GM23338 (cell line): ENCODE measurements around the gene SV2C. TPM values are rescaled to one million over a fixed set of nuclear protein-coding genes. Genes with fewer than 3 reads are reported as not detected.

Experiments used
- ATAC-seq: fragments of 200-7000 bp; cut with Tn5 transposase; 3 replicates; pipeline ENCODE4 v1.9.1; 2020
- DNase-seq: peaks from one replicate; pipeline ENCODE4 v3.0.0-alpha.2; 2015; ENCODE audit warnings: low spot score
- H2AFZ ChIP-seq: fragments of 200-600 bp; sonication (generic); 2 replicates; pipeline ENCODE4 v1.8.0; 2016; ENCODE audit warnings: antibody characterized with exemption, mild to moderate bottlenecking, moderate library complexity
- H3F3A ChIP-seq: fragments of 200-600 bp; sonication (generic); replicated peaks from 2 replicates; pipeline ENCODE4 v1.8.0; 2017; ENCODE audit warnings: antibody characterized with exemption, mixed run types, low read depth
- H3K27ac ChIP-seq: fragments of 200-600 bp; sonication (generic); 2 replicates; pipeline ENCODE4 v1.6.1; 2016; ENCODE audit warnings: low read depth
- H3K27me3 ChIP-seq: fragments of 200-600 bp; sonication (generic); 2 replicates; pipeline ENCODE4 v1.8.0; 2016; ENCODE audit warnings: mild to moderate bottlenecking, mixed run types, moderate library complexity; ENCODE audit not compliant: insufficient read depth
- H3K36me3 ChIP-seq: fragments of 200-600 bp; sonication (generic); 2 replicates; pipeline ENCODE4 v1.8.0; 2016; ENCODE audit warnings: mild to moderate bottlenecking; ENCODE audit not compliant: insufficient read depth
- H3K4me1 ChIP-seq: fragments of 200-600 bp; sonication (generic); 2 replicates; pipeline ENCODE4 v1.8.0; 2016; ENCODE audit warnings: mild to moderate bottlenecking, moderate library complexity; ENCODE audit not compliant: insufficient read depth
- H3K4me2 ChIP-seq: fragments of 200-600 bp; sonication (generic); 2 replicates; pipeline ENCODE4 v1.7.1; 2017; ENCODE audit warnings: mixed run types
- H3K4me3 ChIP-seq: fragments of 200-600 bp; sonication (generic); 2 replicates; pipeline ENCODE4 v1.6.1; 2016; ENCODE audit warnings: mixed run types
- H3K79me2 ChIP-seq: fragments of 200-600 bp; sonication (generic); replicated peaks from 2 replicates; pipeline ENCODE4 v1.8.0; 2017; ENCODE audit warnings: mild to moderate bottlenecking; ENCODE audit not compliant: insufficient read depth
- H3K9me2 ChIP-seq: fragments of 200-600 bp; sonication (generic); 2 replicates; pipeline ENCODE4 v1.8.0; 2017; ENCODE audit not compliant: insufficient read depth
- H4K20me1 ChIP-seq: fragments of 200-600 bp; sonication (generic); replicated peaks from 2 replicates; pipeline ENCODE4 v1.8.0; 2017; ENCODE audit warnings: mild to moderate bottlenecking; ENCODE audit not compliant: insufficient read depth
- H3K27ac Mint-ChIP-seq: 2 replicates; pipeline ENCODE4 v1.8.0; 2020; ENCODE audit warnings: inconsistent platforms, mild to moderate bottlenecking, moderate library complexity, mixed read lengths
- H3K27me3 Mint-ChIP-seq: 3 replicates; pipeline ENCODE4 v1.8.0; 2022; ENCODE audit warnings: low read depth, mild to moderate bottlenecking, moderate library complexity, mixed read lengths, inconsistent platforms; ENCODE audit not compliant: insufficient read depth, poor library complexity
- H3K36me3 Mint-ChIP-seq: 3 replicates; pipeline ENCODE4 v1.8.0; 2021; ENCODE audit warnings: low read depth, mild to moderate bottlenecking, inconsistent platforms, moderate library complexity, mixed read lengths
- H3K4me1 Mint-ChIP-seq: 3 replicates; pipeline ENCODE4 v1.8.0; 2020; ENCODE audit warnings: mild to moderate bottlenecking, inconsistent platforms, mixed read lengths
- H3K4me3 Mint-ChIP-seq: 3 replicates; pipeline ENCODE4 v1.8.0; 2021; ENCODE audit warnings: moderate library complexity, mild to moderate bottlenecking, inconsistent platforms, mixed read lengths
- H3K9me3 Mint-ChIP-seq: 3 replicates; pipeline ENCODE4 v1.8.0; 2020; ENCODE audit warnings: moderate library complexity, mild to moderate bottlenecking, inconsistent platforms, mixed read lengths
- CREB1 ChIP-seq: fragments of 250-450 bp; sonication (Bioruptor Pico); IDR thresholded peaks from 2 replicates; pipeline ENCODE4 v1.5.0; 2020; ENCODE audit warnings: low read depth, mild to moderate bottlenecking, moderate library complexity
- CTCF ChIP-seq, 2 experiments: fragments of 200-600 bp in 1 of 2; sonication (generic) in 1 of 2; conservative IDR thresholded peaks; 2 replicates each; pipeline versions ENCODE4 v1.5.1 to v1.6.1; 2016 to 2017; ENCODE audit warnings: antibody characterized with exemption in 2 of 2, low read depth in 2 of 2, mild to moderate bottlenecking in 2 of 2, moderate library complexity in 1 of 2
- ETS1 ChIP-seq: IDR thresholded peaks from 2 replicates; pipeline ENCODE4 v1.6.1; 2016; ENCODE audit warnings: antibody characterized with exemption
- EZH2 ChIP-seq: fragments of 200-600 bp; sonication (generic); IDR thresholded peaks from one replicate; pipeline ENCODE4 v1.8.0; 2017; ENCODE audit warnings: antibody characterized with exemption, mild to moderate bottlenecking, low read depth; ENCODE audit not compliant: unreplicated experiment
- EZH2phosphoT487 ChIP-seq: fragments of 200-600 bp; sonication (generic); IDR thresholded peaks from one replicate; pipeline ENCODE4 v1.8.1; 2018; ENCODE audit warnings: antibody characterized with exemption; ENCODE audit not compliant: unreplicated experiment
- JUNB ChIP-seq: IDR thresholded peaks from one replicate; pipeline ENCODE4 v1.6.1; 2016; ENCODE audit warnings: antibody characterized with exemption; ENCODE audit not compliant: unreplicated experiment
- NANOG ChIP-seq: IDR thresholded peaks from 2 replicates; pipeline ENCODE4 v1.6.1; 2016; ENCODE audit warnings: antibody characterized with exemption, borderline replicate concordance
- POLR2AphosphoS5 ChIP-seq: IDR thresholded peaks from 2 replicates; pipeline ENCODE4 v1.6.1; 2016; ENCODE audit warnings: antibody characterized with exemption, low read depth
- REST ChIP-seq: IDR thresholded peaks from one replicate; pipeline ENCODE4 v1.6.1; 2018; ENCODE audit warnings: antibody characterized with exemption; ENCODE audit not compliant: unreplicated experiment
- STAT1 ChIP-seq: IDR thresholded peaks from one replicate; pipeline ENCODE4 v1.6.1; 2016; ENCODE audit warnings: antibody characterized with exemption; ENCODE audit not compliant: unreplicated experiment
- ZNF114 ChIP-seq: fragments of 250-450 bp; sonication (Bioruptor Pico); IDR thresholded peaks from 2 replicates; pipeline ENCODE4 v1.5.0; 2020; ENCODE audit warnings: mild to moderate bottlenecking, moderate library complexity
- ZNF331 ChIP-seq: fragments of 250-450 bp; sonication (Bioruptor Pico); IDR thresholded peaks from 2 replicates; pipeline ENCODE4 v1.5.0; 2020; ENCODE audit warnings: low read depth, mild to moderate bottlenecking, moderate library complexity
- ZNF462 ChIP-seq: fragments of 250-450 bp; sonication (Bioruptor Pico); IDR thresholded peaks from 2 replicates; pipeline ENCODE4 v1.5.0; 2020; ENCODE audit warnings: mild to moderate bottlenecking, moderate library complexity
- polyA plus RNA-seq: library from polyadenylated mRNA; unstranded; fragments of >200 nt; fragmentation: Nextera tagmentation; extraction: Ambion mirVana; gene quantifications from 2 replicates; pipeline ENCODE4 v1.2.1, GENCODE V29; 2016
- total RNA-seq: library from RNA; depleted of rRNA; stranded (reverse); fragments of >200 nt; shearing (Covaris generic); gene quantifications from 2 replicates; pipeline ENCODE4 v1.2.3, GENCODE V29; 2014

Gene SV2C
- total and polyA plus RNA-seq, 2 experiments from 2014 or later, result 0.05 to 0.07 TPM

- no peaks in the 10 kb centered on the region for H3K4me1 Mint-ChIP-seq
- H3K4me2 ChIP-seq, result no peak overlapping the region
- DNase-seq, result no peak
Measured at GRCh38 chr5:76165711-76166374, 82.7 kb downstream of the SV2C start.

More at GRCh38 chr5:76165711-76166374, 82.7 kb downstream of the SV2C start:
- no peak overlapping the region for H2AFZ ChIP-seq
- Mint-ChIP-seq H3K27me3 (no peaks in the 10 kb centered on the region), H3K4me3 (no peak overlapping the region), H3K27ac (no peak overlapping the region), H3K36me3 (no peaks in the 10 kb centered on the region), H3K9me3 (peaks cover 7% of the 10 kb centered on the region; the same call in 2 of the 3 replicates)
- TF ChIP-seq ZNF331 (no peak), ZNF462 (CRISPR knock-in tag) (no peak), ETS1 (no peak), CREB1 (CRISPR knock-in tag) (no peak), POLR2AphosphoS5 (no peak), REST (no peak), STAT1 (no peak), CTCF (conservative IDR thresholded peaks at IDR 0.05; ENCODE audit: low read depth in 2 of 2) (no peak), EZH2 (no peak), JUNB (no peak), EZH2phosphoT487 (no peak), ZNF114 (CRISPR knock-in tag) (no peak), NANOG (no peak)
- H3K79me2 ChIP-seq, result no peaks in the 10 kb centered on the region
- no peaks in the 10 kb centered on the region for H4K20me1 ChIP-seq
- ATAC-seq, result no peak
- no peak overlapping the region for H3K4me3 ChIP-seq
- no peaks in the 10 kb centered on the region for H3K36me3 ChIP-seq
- H3K27me3 ChIP-seq, result no peaks in the 10 kb centered on the region
- H3K4me1 ChIP-seq, result no peaks in the 10 kb centered on the region
- H3F3A ChIP-seq, result no peaks in the 10 kb centered on the region
- peaks cover 12% of the 10 kb centered on the region; the same call in 1 of the 2 replicates for H3K9me2 ChIP-seq
- H3K27ac ChIP-seq, result no peak overlapping the region
